OCI-LY3 (cell line): ENCODE data around the gene CYTH1.

ENCODE experiments used
- CTCF ChIP-seq: fragments of 200-600, 300-600 bp; sonication (generic); IDR thresholded peaks from 2 replicates; pipeline ENCODE4 v1.5.1; 2014; ENCODE audit warnings: antibody characterized with exemption, low read length, low read depth
- EZH2phosphoT487 ChIP-seq: fragments of 200-600 bp; shearing (Covaris generic); IDR thresholded peaks from 2 replicates; pipeline ENCODE4 v1.6.1; 2018; ENCODE audit warnings: antibody characterized with exemption, mixed run types, low read depth

GRCh38 chr17:78805301-78805700 lies 23.2 kb upstream of the CYTH1 start:
- TF ChIP-seq CTCF (no peak), EZH2phosphoT487 (no peak)
